ENCODE measurements around the gene LYRM7. TPM values are rescaled to one million over a fixed set of nuclear protein-coding genes. Genes with fewer than 3 reads are reported as not detected.

LYRM7 gene
- total RNA-seq, 3 donors from 2014 or later = 5.9 to 20.3 (median 15.8) TPM

DNA sequence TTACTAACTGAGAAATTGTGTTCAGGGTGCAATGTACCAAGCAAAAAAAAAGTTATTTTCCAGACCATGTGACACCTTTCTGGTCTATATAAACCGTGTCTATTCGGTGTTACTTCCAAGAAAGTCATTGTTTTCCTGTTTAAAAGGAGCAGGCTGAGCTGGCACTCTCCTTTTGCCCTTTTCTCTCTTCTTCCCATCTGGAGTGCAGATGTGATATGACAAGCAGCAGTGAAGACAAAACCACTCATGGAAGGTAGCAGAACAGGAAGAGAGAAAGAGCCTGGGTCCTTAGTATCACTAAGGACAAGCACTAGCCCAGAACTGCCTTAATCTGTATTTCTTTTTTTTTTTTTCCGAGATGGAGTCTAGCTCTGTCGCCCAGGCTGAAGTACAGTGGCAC is 25.6 kb downstream of the LYRM7 start:
- no peak overlapping the region for H3K27ac ChIP-seq
- intact Hi-C loops (cut with DNase I; ENCODE audit: low total_unique reads) = no loop called here
- TF ChIP-seq POLR2A (IDR thresholded peaks at IDR 0.05) (no peak), POLR2AphosphoS5 (IDR thresholded peaks at IDR 0.05) (no peak)
- TF ChIP-seq, protein P1, sequence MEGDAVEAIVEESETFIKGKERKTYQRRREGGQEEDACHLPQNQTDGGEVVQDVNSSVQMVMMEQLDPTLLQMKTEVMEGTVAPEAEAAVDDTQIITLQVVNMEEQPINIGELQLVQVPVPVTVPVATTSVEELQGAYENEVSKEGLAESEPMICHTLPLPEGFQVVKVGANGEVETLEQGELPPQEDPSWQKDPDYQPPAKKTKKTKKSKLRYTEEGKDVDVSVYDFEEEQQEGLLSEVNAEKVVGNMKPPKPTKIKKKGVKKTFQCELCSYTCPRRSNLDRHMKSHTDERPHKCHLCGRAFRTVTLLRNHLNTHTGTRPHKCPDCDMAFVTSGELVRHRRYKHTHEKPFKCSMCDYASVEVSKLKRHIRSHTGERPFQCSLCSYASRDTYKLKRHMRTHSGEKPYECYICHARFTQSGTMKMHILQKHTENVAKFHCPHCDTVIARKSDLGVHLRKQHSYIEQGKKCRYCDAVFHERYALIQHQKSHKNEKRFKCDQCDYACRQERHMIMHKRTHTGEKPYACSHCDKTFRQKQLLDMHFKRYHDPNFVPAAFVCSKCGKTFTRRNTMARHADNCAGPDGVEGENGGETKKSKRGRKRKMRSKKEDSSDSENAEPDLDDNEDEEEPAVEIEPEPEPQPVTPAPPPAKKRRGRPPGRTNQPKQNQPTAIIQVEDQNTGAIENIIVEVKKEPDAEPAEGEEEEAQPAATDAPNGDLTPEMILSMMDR (IDR thresholded peaks at IDR 0.05) = no peak
- DNase-seq (ENCODE audit: low spot score in 2 of 2) = no peak
- no peaks in the 10 kb centered on the region for H3K4me1 ChIP-seq
- no peaks in the 10 kb centered on the region for H3K9me3 ChIP-seq
- no peak overlapping the region for H3K4me3 ChIP-seq
- no peaks in the 10 kb centered on the region for H3K27me3 ChIP-seq
- H3K36me3 ChIP-seq = no peaks in the 10 kb centered on the region

DNA sequence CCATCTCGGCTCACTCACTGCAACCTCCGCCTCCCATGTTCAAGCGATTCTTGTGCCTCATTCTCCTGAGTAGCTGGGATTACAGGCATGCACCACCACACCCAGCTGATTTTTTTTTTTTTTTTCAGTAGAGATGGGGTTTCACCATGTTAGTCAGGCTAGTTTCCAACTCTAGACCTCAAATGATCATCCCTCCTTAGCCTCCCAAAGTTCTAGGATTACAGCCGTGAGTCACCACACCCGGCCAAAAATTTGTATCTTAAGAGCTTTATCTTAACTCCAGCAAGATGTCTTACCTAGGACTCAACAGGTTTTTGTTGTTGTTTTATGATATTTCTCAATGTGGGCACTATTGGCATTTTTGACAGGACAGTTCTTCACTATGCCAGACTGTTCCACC is 27.9 kb downstream of the LYRM7 start:
- Histone ChIP-seq H3K27me3 (no peaks in the 10 kb centered on the region), H3K36me3 (no peaks in the 10 kb centered on the region), H3K4me1 (no peaks in the 10 kb centered on the region), H3K27ac (no peak overlapping the region), H3K9me3 (no peaks in the 10 kb centered on the region), H3K4me3 (no peak overlapping the region)
- TF ChIP-seq, protein P1 (IDR thresholded peaks at IDR 0.05) = no peak
- no peak for TF ChIP-seq POLR2A (IDR thresholded peaks at IDR 0.05)
- TF ChIP-seq POLR2AphosphoS5 (IDR thresholded peaks at IDR 0.05) = no peak
- intact Hi-C loops (cut with DNase I; ENCODE audit: low total_unique reads) = no loop called here
- no peak for DNase-seq (ENCODE audit: low spot score in 2 of 2)

DNA sequence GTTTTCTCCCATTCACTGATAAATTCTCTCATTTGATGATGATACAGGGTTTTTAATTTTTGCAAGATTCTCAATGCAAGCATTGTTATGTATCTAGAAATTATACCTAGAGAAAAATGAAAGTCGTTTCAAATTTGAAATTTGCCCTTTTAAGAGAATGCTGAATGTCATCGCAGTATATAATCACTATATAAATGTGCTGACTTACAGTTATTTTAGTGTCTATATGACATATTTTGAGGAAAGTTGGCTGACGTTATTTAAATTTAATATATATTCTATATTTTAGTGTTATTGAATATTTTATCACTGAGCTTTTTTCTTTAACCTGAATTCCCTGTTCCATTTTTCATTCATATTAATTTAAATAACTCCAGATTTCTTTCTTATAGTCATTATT is 29.8 kb downstream of the LYRM7 start:
- no peaks in the 10 kb centered on the region for H3K27me3 ChIP-seq
- intact Hi-C loops (cut with DNase I; ENCODE audit: low total_unique reads) = no loop called here
- TF ChIP-seq POLR2AphosphoS5 (IDR thresholded peaks at IDR 0.05) (no peak), POLR2A (IDR thresholded peaks at IDR 0.05) (no peak)
- TF ChIP-seq, protein P1 (IDR thresholded peaks at IDR 0.05) = no peak

DNA sequence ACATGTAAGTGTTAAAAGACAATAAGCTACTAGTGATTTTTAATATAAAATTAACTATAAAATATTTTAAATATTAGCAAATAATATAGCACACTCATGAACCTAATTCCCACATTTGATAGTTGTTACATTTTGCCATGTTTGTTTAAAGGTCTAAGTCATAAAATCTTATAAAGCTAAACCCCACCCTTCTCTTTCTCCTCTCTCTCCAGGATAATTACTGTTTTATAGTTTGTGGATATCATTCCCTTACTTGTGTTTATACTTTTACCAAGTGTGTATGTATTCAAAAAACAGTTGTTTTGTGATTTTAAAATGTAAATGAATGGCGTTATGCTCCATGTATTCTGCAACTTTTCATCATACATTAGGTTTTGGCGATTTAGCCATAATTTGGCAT is 34.2 kb downstream of the LYRM7 start:
- intact Hi-C loops (cut with DNase I; ENCODE audit: low total_unique reads) = no loop called here
- H3K4me1 ChIP-seq = no peaks in the 10 kb centered on the region
- H3K4me3 ChIP-seq = no peak overlapping the region
- no peaks in the 10 kb centered on the region for H3K9me3 ChIP-seq
- TF ChIP-seq POLR2A (IDR thresholded peaks at IDR 0.05) (no peak), POLR2AphosphoS5 (IDR thresholded peaks at IDR 0.05) (no peak)
- TF ChIP-seq, protein P1 (IDR thresholded peaks at IDR 0.05) = no peak
- no peak for DNase-seq (ENCODE audit: low spot score in 2 of 2)
- no peaks in the 10 kb centered on the region for H3K27me3 ChIP-seq
- H3K27ac ChIP-seq = no peak overlapping the region
- H3K36me3 ChIP-seq = no peaks in the 10 kb centered on the region

More for the DNA sequence above, 29.8 kb downstream of the LYRM7 start:
- no peak for DNase-seq (ENCODE audit: low spot score in 2 of 2)
- Histone ChIP-seq H3K4me3 (no peak overlapping the region), H3K9me3 (no peaks in the 10 kb centered on the region), H3K36me3 (no peaks in the 10 kb centered on the region), H3K4me1 (no peaks in the 10 kb centered on the region), H3K27ac (no peak overlapping the region)

DNA sequence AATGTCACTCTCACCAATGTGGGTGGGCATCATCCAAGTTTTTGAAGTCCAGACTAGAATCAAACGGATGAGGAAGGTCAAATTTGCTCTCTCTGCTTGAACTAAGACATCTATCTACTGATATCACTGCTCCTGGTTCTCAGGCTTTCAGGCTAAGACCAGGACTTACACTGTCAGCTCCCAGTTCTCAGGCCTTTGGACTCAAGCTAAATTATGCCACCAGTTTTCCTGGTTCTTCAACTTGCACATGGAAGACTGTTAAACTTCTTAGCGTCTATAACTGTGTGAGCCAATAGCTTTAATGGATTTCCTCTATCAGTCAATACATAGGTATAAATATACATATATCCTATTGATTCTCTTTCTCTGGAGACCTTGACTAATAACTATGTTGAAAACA is 35.3 kb downstream of the LYRM7 start:
- H3K27ac ChIP-seq = no peak overlapping the region
- no peaks in the 10 kb centered on the region for H3K4me1 ChIP-seq
- intact Hi-C loops (cut with DNase I; ENCODE audit: low total_unique reads) = no loop called here
- TF ChIP-seq POLR2AphosphoS5 (IDR thresholded peaks at IDR 0.05) (no peak), POLR2A (IDR thresholded peaks at IDR 0.05) (no peak)
- TF ChIP-seq, protein P1 (IDR thresholded peaks at IDR 0.05) = no peak
- no peak overlapping the region for H3K4me3 ChIP-seq
- H3K27me3 ChIP-seq = no peaks in the 10 kb centered on the region
- H3K36me3 ChIP-seq = no peaks in the 10 kb centered on the region
- no peaks in the 10 kb centered on the region for H3K9me3 ChIP-seq
- DNase-seq (ENCODE audit: low spot score in 2 of 2) = no peak

Measured in breast epithelium (tissue), 4 donors.